Endothelial cell (in vitro differentiated cells): ENCODE data around the gene RAD51B. TPM values are rescaled to one million over a fixed set of nuclear protein-coding genes. Genes with fewer than 3 reads are reported as not detected.

ENCODE experiments used
- DNase-seq: peaks from one replicate; pipeline ENCODE4 v3.0.0; 2021; ENCODE audit warnings: low spot score
- H3K27ac Mint-ChIP-seq: one replicate; pipeline ENCODE4 v1.8.0; 2021; ENCODE audit warnings: mixed read lengths, inconsistent platforms; ENCODE audit not compliant: unreplicated experiment
- H3K27me3 Mint-ChIP-seq: one replicate; pipeline ENCODE4 v1.8.0; 2021; ENCODE audit warnings: mild to moderate bottlenecking, moderate library complexity, mixed read lengths, inconsistent platforms; ENCODE audit not compliant: unreplicated experiment
- H3K36me3 Mint-ChIP-seq: one replicate; pipeline ENCODE4 v1.8.0; 2021; ENCODE audit warnings: mild to moderate bottlenecking, low read depth, mixed read lengths, inconsistent platforms; ENCODE audit not compliant: unreplicated experiment
- H3K4me1 Mint-ChIP-seq: one replicate; pipeline ENCODE4 v1.8.0; 2021; ENCODE audit warnings: mild to moderate bottlenecking, mixed read lengths, inconsistent platforms; ENCODE audit not compliant: unreplicated experiment
- H3K4me3 Mint-ChIP-seq: one replicate; pipeline ENCODE4 v1.8.0; 2021; ENCODE audit warnings: mild to moderate bottlenecking, mixed read lengths, inconsistent platforms; ENCODE audit not compliant: unreplicated experiment
- H3K9me3 Mint-ChIP-seq: one replicate; pipeline ENCODE4 v1.8.0; 2021; ENCODE audit warnings: mixed read lengths, inconsistent platforms; ENCODE audit not compliant: unreplicated experiment
- CTCF ChIP-seq: fragments of 200-600 bp; sonication (generic); IDR thresholded peaks from one replicate; pipeline ENCODE4 v1.5.0; 2021; ENCODE audit warnings: antibody characterized with exemption; ENCODE audit not compliant: unreplicated experiment
- total RNA-seq: library from RNA; stranded (reverse); fragmentation: NEBNext Ultra II Directional; extraction: Animal tissue kit (Norgen Biotek cat#: 25700); gene quantifications from one replicate; pipeline ENCODE4 v1.2.1, GENCODE V29; 2021; ENCODE audit not compliant: unreplicated experiment

The RAD51B gene
- total RNA-seq, 1 donor from 2014 or later: 23.5 TPM

DNA sequence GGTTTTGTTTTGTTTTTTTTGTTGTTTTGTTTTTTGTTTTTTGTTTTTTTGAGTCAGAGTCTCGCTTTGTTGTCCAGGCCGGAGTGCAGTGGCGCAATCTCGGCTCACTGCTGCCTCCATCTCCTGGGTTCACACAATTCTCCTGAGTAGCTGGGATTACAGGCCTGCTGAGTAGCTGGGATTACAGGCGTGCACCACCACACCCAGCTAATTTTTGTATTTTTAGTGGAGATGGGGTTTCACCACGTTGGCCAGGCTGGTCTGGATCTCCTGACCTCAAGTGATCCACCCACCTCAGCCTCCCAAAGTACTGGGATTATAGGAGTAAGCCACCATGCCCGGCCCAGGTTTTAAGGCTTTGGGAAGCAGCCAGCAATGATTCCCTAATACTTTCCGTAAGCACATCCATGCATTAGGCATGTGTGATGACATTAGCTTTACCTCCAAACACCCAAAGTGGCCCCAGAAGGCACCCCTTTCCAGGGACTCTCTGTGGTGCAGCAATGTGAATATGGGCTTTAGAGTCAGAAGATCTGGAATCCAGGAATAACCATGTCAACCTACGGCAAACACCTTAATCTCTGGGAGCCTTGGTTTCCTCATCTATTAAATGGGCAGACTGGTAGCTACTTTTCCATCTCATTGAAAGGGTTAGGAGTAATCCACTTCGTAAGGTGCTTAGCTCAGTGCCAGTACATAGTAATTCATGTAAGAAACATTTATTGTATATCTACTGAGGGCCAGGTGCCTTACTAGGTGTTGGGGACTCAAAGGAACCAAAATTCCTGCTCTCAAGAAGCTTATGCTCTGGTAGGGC lies 820.4 kb downstream of the RAD51B start:
- Mint-ChIP-seq H3K36me3 (peaks cover 16% of the 10 kb centered on the region), H3K27me3 (no peaks in the 10 kb centered on the region), H3K4me3 (no peak overlapping the region), H3K27ac (no peak overlapping the region), H3K4me1 (peaks cover 3% of the 10 kb centered on the region), H3K9me3 (no peaks in the 10 kb centered on the region)
- DNase-seq: no peak
- no peak for TF ChIP-seq CTCF

DNA sequence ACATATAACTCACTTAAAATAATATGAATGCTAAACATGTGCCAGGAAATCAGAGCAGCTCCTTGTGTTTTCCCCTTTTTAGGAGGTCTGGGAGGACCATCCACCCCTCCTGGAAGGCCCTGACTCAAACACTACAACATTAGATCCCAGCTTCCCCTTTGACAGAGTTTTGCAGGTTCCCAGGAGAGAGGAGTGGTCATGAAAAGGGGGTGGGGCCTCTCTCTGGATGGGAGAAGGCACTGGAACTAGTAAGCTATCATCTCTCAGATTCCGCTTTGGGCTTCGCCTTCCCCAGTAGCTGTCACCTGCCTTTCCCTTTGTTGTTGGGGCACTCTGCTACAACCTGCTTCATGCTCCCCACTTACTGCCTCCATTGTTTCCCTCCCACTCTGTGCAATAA lies 824.1 kb downstream of the RAD51B start:
- Mint-ChIP-seq H3K9me3 (no peaks in the 10 kb centered on the region), H3K27me3 (no peaks in the 10 kb centered on the region), H3K36me3 (peaks cover 16% of the 10 kb centered on the region), H3K27ac (no peak overlapping the region), H3K4me1 (no peaks in the 10 kb centered on the region), H3K4me3 (no peak overlapping the region)
- TF ChIP-seq CTCF: no peak
- no peak for DNase-seq

DNA sequence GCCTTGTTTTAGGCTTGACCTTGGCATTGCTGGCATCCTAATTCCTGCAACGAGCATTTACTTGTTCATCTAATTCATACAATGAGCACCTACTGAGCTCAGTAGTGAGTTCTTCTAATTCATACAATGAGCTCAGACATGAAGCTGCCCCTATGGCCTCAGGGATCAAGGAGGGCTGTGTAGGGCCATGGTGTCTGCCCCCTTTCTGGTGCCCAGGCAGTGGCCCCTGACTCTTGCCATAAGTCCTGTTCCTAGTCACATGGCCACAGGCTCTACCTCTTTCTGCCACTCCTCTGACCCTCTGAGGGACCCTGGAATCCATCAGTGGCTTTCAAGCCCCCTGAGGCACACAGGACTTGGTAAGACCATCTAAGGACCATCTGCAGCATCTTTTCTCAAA lies 824.5 kb downstream of the RAD51B start:
- no peak overlapping the region for H3K4me3 Mint-ChIP-seq
- H3K9me3 Mint-ChIP-seq: no peaks in the 10 kb centered on the region
- TF ChIP-seq CTCF: no peak
- DNase-seq: no peak
- peaks cover 16% of the 10 kb centered on the region for H3K36me3 Mint-ChIP-seq
- H3K27me3 Mint-ChIP-seq: no peaks in the 10 kb centered on the region
- H3K27ac Mint-ChIP-seq: no peak overlapping the region
- H3K4me1 Mint-ChIP-seq: no peaks in the 10 kb centered on the region

GRCh38 chr14:68645371-68645770 lies 825.8 kb downstream of the RAD51B start:
- Mint-ChIP-seq H3K36me3 (peaks cover 15% of the 10 kb centered on the region), H3K27me3 (peaks cover 3% of the 10 kb centered on the region), H3K27ac (no peak overlapping the region), H3K4me1 (no peaks in the 10 kb centered on the region), H3K4me3 (no peak overlapping the region), H3K9me3 (no peaks in the 10 kb centered on the region)
- TF ChIP-seq CTCF: no peak
- DNase-seq: no peak

DNA sequence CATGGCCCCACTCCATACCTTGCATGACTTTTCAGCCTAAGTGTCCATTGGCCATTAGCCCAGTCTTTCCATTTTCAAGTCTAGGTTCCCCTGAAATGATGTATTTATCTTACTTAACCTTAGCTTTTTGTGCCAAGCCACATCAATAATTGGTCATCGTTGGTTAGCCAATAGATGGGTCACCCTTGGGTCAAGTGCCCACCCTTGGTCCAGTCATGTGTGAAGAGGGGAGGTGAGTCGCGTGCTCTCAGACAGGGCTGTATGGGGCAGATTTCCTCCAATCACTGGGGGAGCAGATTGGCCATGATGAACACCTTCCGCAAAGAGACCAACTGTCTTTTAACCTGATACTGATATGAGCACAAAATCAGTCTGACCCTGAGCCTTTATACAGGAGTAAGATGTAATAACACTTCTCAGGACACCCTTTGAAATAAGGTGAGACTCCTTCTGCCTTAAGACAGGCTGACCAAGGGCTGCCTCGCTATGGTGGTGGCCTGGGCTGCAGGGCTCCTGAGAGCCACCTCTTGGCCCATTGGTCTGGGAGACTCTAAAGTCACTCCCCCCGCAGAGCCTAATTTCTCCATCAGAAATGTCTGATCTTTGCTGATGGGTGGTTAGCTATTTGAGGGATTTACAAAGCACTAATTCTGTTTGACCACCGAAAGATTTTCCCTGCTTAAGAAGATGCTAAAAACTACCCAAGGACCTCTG lies 830.1 kb downstream of the RAD51B start:
- DNase-seq: no peak
- no peak for TF ChIP-seq CTCF
- Mint-ChIP-seq H3K9me3 (no peaks in the 10 kb centered on the region), H3K27ac (no peak overlapping the region), H3K4me1 (peaks cover 7% of the 10 kb centered on the region), H3K27me3 (peaks cover 3% of the 10 kb centered on the region), H3K4me3 (no peak overlapping the region), H3K36me3 (peaks cover 6% of the 10 kb centered on the region)
